ENCODE measurements around the gene CYTH4. TPM values are rescaled to one million over a fixed set of nuclear protein-coding genes. Genes with fewer than 3 reads are reported as not detected.

CYTH4 gene
- total and polyA plus RNA-seq, 2 of the 13 experiments (the other 11 are each of a cell fraction or from before 2014, with no cell fraction given) = not detected

- H2AFZ ChIP-seq (ENCODE audit: low read length) = no peak overlapping the region
- WGBS (ENCODE audit: low lambda C conversion rate) = 22% methylated on average over 6 of the region's 9 CpGs
- H3K27ac ChIP-seq (ENCODE audit: extremely low read length, insufficient read depth, low read length) = no peak overlapping the region
- no peaks in the 10 kb centered on the region for H3K36me3 ChIP-seq (replicated peaks in 1 of 2; ENCODE audit: control insufficient read depth in 1 of 2, insufficient read depth in 2 of 2, low read length in 2 of 2)
- no peaks in the 10 kb centered on the region for H3K9me3 ChIP-seq (ENCODE audit: low read length)
- DNase-seq (ENCODE audit: low spot score) (no peak), ATAC-seq (peak; percentile 43; the same call in 2 of the 3 replicates), FAIRE-seq (no peak)
- TF ChIP-seq, protein P1, sequence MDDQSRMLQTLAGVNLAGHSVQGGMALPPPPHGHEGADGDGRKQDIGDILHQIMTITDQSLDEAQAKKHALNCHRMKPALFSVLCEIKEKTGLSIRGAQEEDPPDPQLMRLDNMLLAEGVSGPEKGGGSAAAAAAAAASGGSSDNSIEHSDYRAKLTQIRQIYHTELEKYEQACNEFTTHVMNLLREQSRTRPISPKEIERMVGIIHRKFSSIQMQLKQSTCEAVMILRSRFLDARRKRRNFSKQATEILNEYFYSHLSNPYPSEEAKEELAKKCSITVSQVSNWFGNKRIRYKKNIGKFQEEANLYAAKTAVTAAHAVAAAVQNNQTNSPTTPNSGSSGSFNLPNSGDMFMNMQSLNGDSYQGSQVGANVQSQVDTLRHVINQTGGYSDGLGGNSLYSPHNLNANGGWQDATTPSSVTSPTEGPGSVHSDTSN (CRISPR knock-in tag; IDR thresholded peaks at IDR 0.05; ENCODE audit: borderline replicate concordance) = no peak
- TF ChIP-seq ZNF83 (CRISPR knock-in tag; IDR thresholded peaks at IDR 0.05; ENCODE audit: borderline replicate concordance) (no peak), STAG1 (CRISPR knock-in tag; IDR thresholded peaks at IDR 0.05) (0 out of 2 replicates have a peak, but pooled peaks have one; percentile 13), NR2F6 (IDR thresholded peaks at IDR 0.05) (no peak), NR2F6 (CRISPR knock-in tag; IDR thresholded peaks at IDR 0.05) (no peak), CTCF (CRISPR knock-in tag; IDR thresholded peaks at IDR 0.05) (peak; percentile 46), THAP8 (CRISPR knock-in tag; IDR thresholded peaks at IDR 0.05; ENCODE audit: borderline replicate concordance) (no peak), ZNF441 (CRISPR knock-in tag; IDR thresholded peaks at IDR 0.05; ENCODE audit: borderline replicate concordance) (no peak)
- H3K27me3 ChIP-seq (ENCODE audit: control insufficient read depth in 1 of 2, insufficient read depth in 2 of 2, low read length in 2 of 2) = peaks cover 1 to 3% of the 10 kb centered on the region in 2 experiments; a peak in 2 of 5 replicates
- POLR2A ChIA-PET = no interaction called here
- H3K4me3 ChIP-seq (replicated peaks in 1 of 3; ENCODE audit: insufficient read depth in 1 of 3, low read depth in 2 of 3, low read length in 3 of 3) = no peak overlapping the region
- H3K4me1 ChIP-seq (ENCODE audit: insufficient read depth, low read length) = peaks cover 7% of the 10 kb centered on the region; the same call in 1 of the 2 replicates
- no peak overlapping the region for H3K9ac ChIP-seq (ENCODE audit: insufficient read depth, low read depth, low read length)
- CTCF ChIA-PET (ENCODE audit: low intra/inter-chr PET ratio, low total read pairs) = interaction anchor here (1.7 kb wide), 1 partner anchor 15 kb away, joined by 6 read pairs; no protein-coding TSS in a partner anchor
- BruUV-seq (replicated peaks) = no TSS peak
- no peak overlapping the region for H3K4me2 ChIP-seq (ENCODE audit: low read depth, low read length)
- H4K20me1 ChIP-seq (ENCODE audit: insufficient read depth, low read length) = no peaks in the 10 kb centered on the region
- intact Hi-C loops (cut with micrococcal nuclease; ENCODE audit: unreplicated experiment) (no loop called here), in situ Hi-C loops (cut with HindIII; ENCODE audit: extremely low pct_ligation_motif_present, low pct_unique_long_range_greater_than_20kb) (no loop called here)
- H3K79me2 ChIP-seq (ENCODE audit: insufficient read depth, low read length) = no peaks in the 10 kb centered on the region
Observed at GRCh38 chr22:37331856-37332536, 49.7 kb downstream of the CYTH4 start.
